Stomach smooth muscle (tissue), 2 donors: ENCODE measurements around the gene GPR148.

Experiments used
- H3K27ac ChIP-seq: one replicate; pipeline ENCODE4 v1.7.0; 2013; ENCODE audit warnings: mild to moderate bottlenecking, low read length, inconsistent platforms
- H3K27me3 ChIP-seq, 2 donors: one replicate each; pipeline ENCODE4 v1.7.0; 2013; ENCODE audit warnings: low read length in 2 of 2; ENCODE audit not compliant: insufficient read depth in 2 of 2, control insufficient read depth in 1 of 2
- H3K36me3 ChIP-seq, 2 donors: one replicate each; pipeline ENCODE4 v1.7.0; 2013; ENCODE audit warnings: low read length in 2 of 2; ENCODE audit not compliant: control insufficient read depth in 2 of 2, insufficient read depth in 2 of 2
- H3K4me1 ChIP-seq: one replicate; pipeline ENCODE4 v1.7.0; 2013; ENCODE audit warnings: low read length; ENCODE audit not compliant: control insufficient read depth, insufficient read depth
- H3K4me3 ChIP-seq, 2 donors: one replicate each; pipeline ENCODE4 v1.7.0; 2013; ENCODE audit warnings: low read length in 2 of 2
- H3K9ac ChIP-seq, 2 donors: one replicate each; pipeline ENCODE4 v1.7.0; 2013; ENCODE audit warnings: low read length in 2 of 2, mild to moderate bottlenecking in 1 of 2
- H3K9me3 ChIP-seq, 2 donors: one replicate each; pipeline ENCODE4 v1.7.0; 2013; ENCODE audit warnings: low read length in 2 of 2; ENCODE audit not compliant: control insufficient read depth in 2 of 2
- donor health status: healthy.
- donor health status: Pancreatic carcinoma.

GPR148 gene

DNA sequence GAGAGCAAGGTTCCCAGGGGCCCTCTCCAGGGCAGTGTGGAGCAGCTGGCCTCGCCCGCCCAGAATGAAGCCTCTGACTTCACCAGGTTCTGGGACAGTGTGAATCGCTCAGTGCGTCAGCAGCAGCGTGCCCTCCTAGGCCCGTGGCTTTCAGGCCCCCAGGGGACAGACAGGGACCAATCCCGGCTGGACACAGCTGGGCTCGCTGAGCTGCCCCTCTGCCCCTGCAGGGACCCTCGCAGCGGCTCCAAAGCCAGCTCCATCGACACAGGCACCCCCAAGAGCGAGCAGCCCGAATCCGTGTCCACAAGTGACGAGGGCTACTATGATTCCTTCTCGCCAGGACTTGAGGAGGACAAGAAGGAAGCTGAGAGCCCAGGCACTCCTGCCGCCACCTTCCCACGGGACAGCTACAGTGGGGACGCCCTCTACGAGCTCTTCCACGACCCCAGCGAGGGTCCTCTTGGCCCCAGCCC, 34.1 kb downstream of the GPR148 start:
- no peak overlapping the region for H3K9ac ChIP-seq
- H3K9me3 ChIP-seq, result no peaks in the 10 kb centered on the region
- H3K4me1 ChIP-seq, result no peaks in the 10 kb centered on the region
- H3K36me3 ChIP-seq, result no peaks in the 10 kb centered on the region
- H3K27ac ChIP-seq, result no peak overlapping the region
- peaks cover 9 to 17% of the 10 kb centered on the region in 2 donors for H3K27me3 ChIP-seq
- no peak overlapping the region for H3K4me3 ChIP-seq

DNA sequence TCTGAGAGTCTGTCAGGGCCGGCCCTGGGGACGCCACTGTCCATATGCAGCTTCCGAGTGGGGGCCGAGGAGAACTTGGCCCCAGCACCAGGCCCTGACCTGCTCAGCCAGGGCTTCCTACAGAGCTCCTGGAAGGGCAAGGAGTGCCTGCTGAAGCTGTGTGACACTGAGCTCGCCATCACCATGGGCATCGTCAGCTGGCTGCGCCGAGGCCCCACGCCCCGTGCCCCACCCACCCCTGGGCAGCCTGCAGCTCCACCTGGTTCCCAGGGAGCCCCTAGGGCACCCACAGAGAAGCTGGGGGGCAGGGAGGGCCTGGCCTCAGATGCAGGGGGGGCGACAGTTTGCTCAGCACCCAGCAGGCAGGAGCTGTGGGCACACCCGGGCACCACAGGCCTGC, 34.5 kb downstream of the GPR148 start:
- Histone ChIP-seq H3K27ac (no peak overlapping the region), H3K4me3 (no peak overlapping the region)

DNA sequence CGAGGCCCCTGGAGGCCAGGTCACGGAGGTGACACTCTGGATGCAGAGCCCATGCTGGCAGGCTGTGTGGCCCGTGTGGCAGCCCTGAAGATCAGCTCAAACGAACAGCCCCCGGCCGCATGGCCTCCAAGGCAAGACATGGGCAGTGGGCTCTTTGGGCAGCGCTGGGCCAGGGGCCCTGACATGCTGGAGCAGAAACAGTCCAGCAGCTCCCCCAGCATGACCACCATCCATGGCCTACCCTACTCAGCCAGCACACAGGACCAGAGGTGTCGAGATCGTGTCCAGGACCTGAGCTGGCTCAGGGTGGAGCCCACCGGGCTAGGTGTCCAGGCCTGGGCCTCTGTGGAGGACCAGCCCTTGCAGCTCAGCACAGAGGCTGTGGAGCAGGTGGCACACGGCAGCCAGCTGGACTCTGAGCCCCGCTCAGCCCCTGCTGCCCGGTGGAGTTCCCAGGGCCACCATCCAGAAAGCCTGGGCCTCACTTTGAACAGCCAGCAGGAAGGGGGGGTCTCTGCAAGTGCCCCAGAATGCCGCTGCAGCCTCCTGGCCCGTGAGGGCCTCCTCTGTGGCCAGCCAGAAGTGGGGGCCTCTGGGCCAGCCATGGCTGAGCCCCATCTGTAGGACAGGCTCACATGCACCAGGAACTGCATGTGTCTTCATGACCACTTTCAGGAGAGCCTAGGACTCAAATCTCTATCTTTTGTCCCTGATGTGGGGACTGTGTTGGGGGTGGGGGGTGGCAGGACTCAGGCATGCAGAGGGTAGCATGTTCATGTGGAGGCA, 35.4 kb downstream of the GPR148 start:
- H3K4me1 ChIP-seq, result no peaks in the 10 kb centered on the region
- H3K36me3 ChIP-seq, result no peaks in the 10 kb centered on the region
- no peak overlapping the region for H3K9ac ChIP-seq
- no peak overlapping the region for H3K4me3 ChIP-seq
- H3K27me3 ChIP-seq, result peaks cover 5 to 10% of the 10 kb centered on the region in 2 donors
- no peak overlapping the region for H3K27ac ChIP-seq
- H3K9me3 ChIP-seq, result no peaks in the 10 kb centered on the region

More for the DNA sequence above, 34.5 kb downstream of the GPR148 start:
- Histone ChIP-seq H3K9ac (no peak overlapping the region), H3K9me3 (no peaks in the 10 kb centered on the region), H3K36me3 (no peaks in the 10 kb centered on the region), H3K27me3 (peaks cover 8 to 15% of the 10 kb centered on the region in 2 donors), H3K4me1 (no peaks in the 10 kb centered on the region)

DNA sequence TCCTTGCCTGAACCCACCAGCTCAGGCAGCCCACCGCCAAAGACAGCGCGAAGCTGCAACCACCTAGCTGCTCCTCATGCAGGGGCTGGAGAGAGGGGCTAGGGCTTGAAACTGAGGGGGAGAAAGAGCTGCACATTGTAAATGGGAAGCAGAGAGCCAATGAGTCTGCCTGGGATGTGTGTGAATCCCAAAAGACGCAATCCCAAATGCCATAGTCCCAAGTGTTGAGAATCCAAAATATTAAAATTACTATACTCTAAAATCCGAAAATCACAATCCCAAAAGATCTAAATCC, 35.9 kb downstream of the GPR148 start:
- Histone ChIP-seq H3K4me1 (no peaks in the 10 kb centered on the region), H3K9me3 (no peaks in the 10 kb centered on the region), H3K27ac (no peak overlapping the region), H3K36me3 (no peaks in the 10 kb centered on the region), H3K27me3 (peaks cover 6 to 10% of the 10 kb centered on the region in 2 donors), H3K4me3 (no peak overlapping the region), H3K9ac (no peak overlapping the region)

- Histone ChIP-seq H3K27ac (no peak overlapping the region), H3K4me1 (no peaks in the 10 kb centered on the region), H3K4me3 (no peak overlapping the region), H3K36me3 (no peaks in the 10 kb centered on the region), H3K9me3 (no peaks in the 10 kb centered on the region), H3K27me3 (peaks cover 3 to 8% of the 10 kb centered on the region in 2 donors), H3K9ac (no peak overlapping the region)
These were observed 36.6 kb downstream of the GPR148 start for GRCh38 chr2:130765464-130765863.

DNA sequence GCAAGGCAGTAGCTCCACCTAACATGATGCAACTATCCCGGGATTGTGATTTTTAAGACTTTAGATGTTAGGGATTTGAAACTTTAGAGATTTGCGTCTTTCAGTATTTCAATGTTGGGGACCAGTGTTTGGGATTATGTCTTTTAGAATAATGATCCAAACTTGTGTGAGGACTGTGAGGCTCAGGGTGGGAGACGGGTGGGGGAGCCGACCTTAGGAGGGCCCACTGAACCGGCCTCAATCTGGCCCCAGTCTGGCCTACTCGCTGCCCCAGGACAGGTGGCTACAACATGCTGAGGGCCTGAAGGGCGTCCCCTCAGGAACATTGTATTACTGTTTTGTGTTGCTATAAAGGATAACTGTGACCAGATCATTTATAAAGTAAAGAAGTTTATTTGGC, 37.2 kb downstream of the GPR148 start:
- no peak overlapping the region for H3K9ac ChIP-seq
- no peaks in the 10 kb centered on the region for H3K36me3 ChIP-seq
- no peak overlapping the region for H3K27ac ChIP-seq
- H3K4me3 ChIP-seq, result no peak overlapping the region
- peaks cover 3 to 6% of the 10 kb centered on the region in 2 donors for H3K27me3 ChIP-seq
- no peaks in the 10 kb centered on the region for H3K4me1 ChIP-seq
- no peaks in the 10 kb centered on the region for H3K9me3 ChIP-seq

DNA sequence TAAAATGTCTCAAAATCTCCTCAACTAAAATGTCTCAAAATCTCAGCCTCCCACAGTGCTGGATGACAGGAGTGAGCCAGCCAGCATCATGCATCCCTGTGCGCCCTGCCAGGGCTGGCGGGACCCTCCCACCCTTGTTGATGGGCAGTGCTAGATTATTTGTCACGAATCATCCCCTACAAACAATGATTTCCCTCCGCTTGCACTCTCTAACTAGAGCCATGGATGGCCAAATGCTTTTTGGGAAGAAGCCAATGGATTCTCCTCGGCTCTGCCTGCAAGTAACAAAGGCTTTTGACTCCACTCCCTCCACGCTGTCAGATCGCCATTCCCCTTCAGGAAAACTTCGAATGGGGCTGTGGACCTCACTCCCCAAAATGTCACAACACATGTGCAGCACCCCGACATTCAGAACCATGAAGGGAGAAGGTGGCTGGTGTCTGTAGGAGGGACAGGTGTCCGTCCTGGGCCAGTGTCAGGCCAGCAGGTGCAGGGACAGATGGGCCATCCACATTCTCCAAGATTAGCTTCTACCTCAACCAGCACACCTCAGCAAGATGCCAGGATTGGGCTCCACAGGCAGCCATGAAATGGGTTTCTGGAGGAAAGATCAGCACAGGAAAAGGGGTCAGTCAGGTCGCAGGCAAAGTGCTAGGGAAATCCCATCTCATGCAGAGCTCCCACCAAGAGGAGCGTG, 38.0 kb downstream of the GPR148 start:
- Histone ChIP-seq H3K36me3 (no peaks in the 10 kb centered on the region), H3K4me1 (no peaks in the 10 kb centered on the region), H3K9ac (no peak overlapping the region), H3K9me3 (no peaks in the 10 kb centered on the region), H3K4me3 (no peak overlapping the region), H3K27ac (no peak overlapping the region), H3K27me3 (peaks cover 3 to 4% of the 10 kb centered on the region in 2 donors)

- no peak overlapping the region for H3K9ac ChIP-seq
- H3K27me3 ChIP-seq, result peaks cover 3 to 4% of the 10 kb centered on the region in 2 donors
These were observed 38.5 kb downstream of the GPR148 start for GRCh38 chr2:130767408-130767775.

GRCh38 chr2:130768191-130768855, 39.5 kb downstream of the GPR148 start:
- Histone ChIP-seq H3K36me3 (no peaks in the 10 kb centered on the region), H3K27ac (no peak overlapping the region), H3K27me3 (peaks cover 3 to 4% of the 10 kb centered on the region in 2 donors), H3K4me1 (no peaks in the 10 kb centered on the region), H3K9me3 (peaks cover 0 to 3% of the 10 kb centered on the region in 2 donors), H3K4me3 (no peak overlapping the region), H3K9ac (no peak overlapping the region)

More at GRCh38 chr2:130767408-130767775, 38.5 kb downstream of the GPR148 start:
- Histone ChIP-seq H3K36me3 (no peaks in the 10 kb centered on the region), H3K27ac (no peak overlapping the region), H3K9me3 (no peaks in the 10 kb centered on the region), H3K4me3 (no peak overlapping the region), H3K4me1 (no peaks in the 10 kb centered on the region)

- Histone ChIP-seq H3K9ac (no peak overlapping the region), H3K36me3 (no peaks in the 10 kb centered on the region), H3K4me3 (no peak overlapping the region), H3K27ac (no peak overlapping the region), H3K4me1 (no peaks in the 10 kb centered on the region), H3K9me3 (peaks cover 0 to 3% of the 10 kb centered on the region in 2 donors), H3K27me3 (peaks cover 3 to 4% of the 10 kb centered on the region in 2 donors)
These were observed 40.6 kb downstream of the GPR148 start for GRCh38 chr2:130769343-130769907.
